Activated CD4-positive, alpha-beta T cell treated with anti-CD3 and anti-CD28 coated beads, Interleukin-2, amount 50 U/mL, for 24 hours (primary cell): Measurements from ENCODE around the gene LBX2.

Experiments
- DNase-seq, 2 donors: peaks; one replicate each; pipeline ENCODE4 v3.0.0-alpha.2; 2020; ENCODE audit warnings: low read depth in 1 of 2, low spot score in 1 of 2

LBX2 gene

GRCh38 chr2:74505448-74506246 is 6.2 kb upstream of the LBX2 start:
- no peak for DNase-seq

GRCh38 chr2:74504591-74504990 is 5.2 kb upstream of the LBX2 start:
- DNase-seq, result no peak

- no peak for DNase-seq
Observed at GRCh38 chr2:74503506-74504475, 4.4 kb upstream of the LBX2 start.

- DNase-seq, result no peak
Observed at GRCh38 chr2:74502720-74503505, 3.5 kb upstream of the LBX2 start.

- no peak for DNase-seq
Observed at GRCh38 chr2:74502147-74502719, 2.8 kb upstream of the LBX2 start.

GRCh38 chr2:74501335-74502071 is 2.1 kb upstream of the LBX2 start:
- no peak for DNase-seq

GRCh38 chr2:74500578-74500946 is 1.2 kb upstream of the LBX2 start:
- no peak for DNase-seq

GRCh38 chr2:74499940-74500577 is 656 bp upstream of the LBX2 start:
- DNase-seq, result no peak

- DNase-seq, result no peak
Observed at GRCh38 chr2:74498500-74499266, 720 bp downstream of the LBX2 start.

GRCh38 chr2:74497777-74498499 is 1.5 kb downstream of the LBX2 start:
- no peak for DNase-seq

GRCh38 chr2:74496997-74497776 is 2.2 kb downstream of the LBX2 start:
- DNase-seq, result no peak

GRCh38 chr2:74495440-74495839 is 4.0 kb downstream of the LBX2 start:
- DNase-seq, result no peak

- no peak for DNase-seq
Observed at GRCh38 chr2:74493546-74493945, 5.9 kb downstream of the LBX2 start.

GRCh38 chr2:74491648-74492544 is 7.5 kb downstream of the LBX2 start:
- no peak for DNase-seq

- DNase-seq, result no peak
Observed at GRCh38 chr2:74489906-74490305, 9.5 kb downstream of the LBX2 start.

GRCh38 chr2:74488643-74489481 is 10.5 kb downstream of the LBX2 start:
- DNase-seq, result no peak
